Type B pancreatic cell (in vitro differentiated cells): Measurements from ENCODE around the gene CREBRF. TPM values are rescaled to one million over a fixed set of nuclear protein-coding genes. Genes with fewer than 3 reads are reported as not detected.
"Not testable (repeated sequence)": the region's sequence is repeated elsewhere in the genome, so short reads cannot be mapped to it uniquely, and the experiment has no call there.

Source experiments
- DNase-seq: peaks from one replicate; pipeline ENCODE4 v3.0.0; 2021; ENCODE audit warnings: mixed read lengths; ENCODE audit not compliant: unreplicated experiment; ENCODE audit errors: extremely low spot score
- H3K27ac Mint-ChIP-seq: 2 replicates; pipeline ENCODE4 v1.8.0; 2021; ENCODE audit warnings: mild to moderate bottlenecking, mixed read lengths
- H3K27me3 Mint-ChIP-seq: 2 replicates; pipeline ENCODE4 v1.8.0; 2021; ENCODE audit warnings: mixed read lengths
- H3K36me3 Mint-ChIP-seq: 2 replicates; pipeline ENCODE4 v1.8.0; 2021; ENCODE audit warnings: mixed read lengths
- H3K4me1 Mint-ChIP-seq: one replicate; pipeline ENCODE4 v1.8.0; 2021; ENCODE audit warnings: mixed read lengths; ENCODE audit not compliant: unreplicated experiment
- H3K4me3 Mint-ChIP-seq: 2 replicates; pipeline ENCODE4 v1.8.0; 2021; ENCODE audit warnings: mild to moderate bottlenecking, mixed read lengths
- H3K9me3 Mint-ChIP-seq: 2 replicates; pipeline ENCODE4 v1.8.0; 2021; ENCODE audit warnings: mixed read lengths
- CTCF ChIP-seq: fragments of 200-600 bp; sonication (generic); conservative IDR thresholded peaks from 2 replicates; pipeline ENCODE4 v1.5.0; 2021; ENCODE audit warnings: antibody characterized with exemption, mild to moderate bottlenecking
- total RNA-seq: library from RNA; stranded (reverse); gene quantifications from 2 replicates; pipeline ENCODE4 v1.2.1, GENCODE V29; 2021; ENCODE audit warnings: low replicate concordance

Gene CREBRF
- total RNA-seq, 1 donor from 2014 or later = 11.9 TPM

GRCh38 chr5:173103411-173103810, 47.3 kb downstream of the CREBRF start:
- H3K27me3 Mint-ChIP-seq = no peaks in the 10 kb centered on the region
- H3K9me3 Mint-ChIP-seq = peaks cover 5% of the 10 kb centered on the region
- H3K27ac Mint-ChIP-seq = no peak overlapping the region

GRCh38 chr5:173108914-173109313, 52.8 kb downstream of the CREBRF start:
- Mint-ChIP-seq H3K27ac (no peak overlapping the region), H3K27me3 (no peaks in the 10 kb centered on the region), H3K9me3 (no peaks in the 10 kb centered on the region), H3K4me1 (no peaks in the 10 kb centered on the region), H3K4me3 (no peak overlapping the region), H3K36me3 (peaks cover 3% of the 10 kb centered on the region)
- DNase-seq = no peak
- TF ChIP-seq CTCF = no peak

More at GRCh38 chr5:173103411-173103810, 47.3 kb downstream of the CREBRF start:
- H3K36me3 Mint-ChIP-seq = peaks cover 6% of the 10 kb centered on the region
- DNase-seq = no peak
- H3K4me3 Mint-ChIP-seq = no peak overlapping the region
- H3K4me1 Mint-ChIP-seq = no peaks in the 10 kb centered on the region
- TF ChIP-seq CTCF = no peak

- no peak for TF ChIP-seq CTCF
- DNase-seq = no peak
- Mint-ChIP-seq H3K9me3 (no peaks in the 10 kb centered on the region), H3K36me3 (peaks cover 12% of the 10 kb centered on the region), H3K4me3 (no peak overlapping the region), H3K4me1 (no peaks in the 10 kb centered on the region), H3K27ac (no peak overlapping the region), H3K27me3 (no peaks in the 10 kb centered on the region)
These were observed 58.4 kb downstream of the CREBRF start for GRCh38 chr5:173114536-173114935.

- no peaks in the 10 kb centered on the region for H3K27me3 Mint-ChIP-seq
- no peak for TF ChIP-seq CTCF
- H3K27ac Mint-ChIP-seq = no peak overlapping the region
- no peaks in the 10 kb centered on the region for H3K4me1 Mint-ChIP-seq
- DNase-seq = no peak
- no peak overlapping the region for H3K4me3 Mint-ChIP-seq
- H3K36me3 Mint-ChIP-seq = peaks cover 11% of the 10 kb centered on the region
- no peaks in the 10 kb centered on the region for H3K9me3 Mint-ChIP-seq
These were observed 63.6 kb downstream of the CREBRF start for GRCh38 chr5:173119719-173120118.

- no peak for DNase-seq
These were observed 67.3 kb downstream of the CREBRF start for GRCh38 chr5:173123416-173123815.

GRCh38 chr5:173132166-173132565, 76.0 kb downstream of the CREBRF start:
- DNase-seq, H3K4me3 Mint-ChIP-seq, H3K27me3 Mint-ChIP-seq, H3K9me3 Mint-ChIP-seq, H3K27ac Mint-ChIP-seq, H3K36me3 Mint-ChIP-seq, H3K4me1 Mint-ChIP-seq: not testable (repeated sequence)

More at GRCh38 chr5:173123416-173123815, 67.3 kb downstream of the CREBRF start:
- peaks cover 14% of the 10 kb centered on the region for H3K36me3 Mint-ChIP-seq
- no peaks in the 10 kb centered on the region for H3K4me1 Mint-ChIP-seq
- H3K27ac Mint-ChIP-seq = no peak overlapping the region
- no peaks in the 10 kb centered on the region for H3K27me3 Mint-ChIP-seq
- no peak overlapping the region for H3K4me3 Mint-ChIP-seq
- TF ChIP-seq CTCF = no peak
- no peaks in the 10 kb centered on the region for H3K9me3 Mint-ChIP-seq
